Colonic mucosa (tissue), 4 donors: ENCODE measurements around the gene MAPT. TPM values are rescaled to one million over a fixed set of nuclear protein-coding genes. Genes with fewer than 3 reads are reported as not detected.

Experiments used
- DNase-seq: peaks from one replicate; pipeline ENCODE4 v3.0.0-alpha.2; 2020
- H3K27ac ChIP-seq: fragments of 200-600 bp; one replicate; pipeline ENCODE4 v1.8.0; 2021
- H3K27me3 ChIP-seq: fragments of 200-600 bp; one replicate; pipeline ENCODE4 v1.8.0; 2021
- H3K36me3 ChIP-seq: fragments of 200-600 bp; one replicate; pipeline ENCODE4 v1.8.0; 2021
- H3K4me1 ChIP-seq: fragments of 200-600 bp; one replicate; pipeline ENCODE4 v1.8.0; 2021; ENCODE audit warnings: mild to moderate bottlenecking
- H3K4me3 ChIP-seq: fragments of 200-600 bp; one replicate; pipeline ENCODE4 v1.8.0; 2021
- H3K9ac ChIP-seq, 2 donors: one replicate each; pipeline ENCODE4 v1.7.0; 2013; ENCODE audit warnings: control low read depth in 2 of 2, low read depth in 2 of 2, low read length in 2 of 2
- H3K9me3 ChIP-seq: fragments of 200-600 bp; one replicate; pipeline ENCODE4 v1.8.0; 2021
- intact Hi-C: fragments of 100-400 bp; cut with DNase I; formaldehyde crosslinking; loops from one replicate; pipeline ENCODE4 v1.14.1; 2022
- total RNA-seq, 2 donors: library from RNA; stranded (reverse); fragmentation: NEBNext Ultra II Directional in 1 of 2; extraction: Animal tissue kit (Norgen Biotek cat#: 25700) in 1 of 2; gene quantifications; one replicate each; pipeline ENCODE4 v1.2.1, GENCODE V29; 2021
- TF ChIP-seq, protein P1 (sequence below): fragments of 200-600 bp; IDR thresholded peaks from one replicate; pipeline ENCODE4 v1.8.0; 2022; ENCODE audit warnings: antibody characterized with exemption, mild to moderate bottlenecking
- donor health status: healthy.
- donor health status: DM: no; HTN: no; CAD: no.
- donor health status: DM: no; HTN: no; CAD: no.

Gene MAPT
- total RNA-seq, 2 donors from 2014 or later: 0.37 to 2.9 TPM

DNA sequence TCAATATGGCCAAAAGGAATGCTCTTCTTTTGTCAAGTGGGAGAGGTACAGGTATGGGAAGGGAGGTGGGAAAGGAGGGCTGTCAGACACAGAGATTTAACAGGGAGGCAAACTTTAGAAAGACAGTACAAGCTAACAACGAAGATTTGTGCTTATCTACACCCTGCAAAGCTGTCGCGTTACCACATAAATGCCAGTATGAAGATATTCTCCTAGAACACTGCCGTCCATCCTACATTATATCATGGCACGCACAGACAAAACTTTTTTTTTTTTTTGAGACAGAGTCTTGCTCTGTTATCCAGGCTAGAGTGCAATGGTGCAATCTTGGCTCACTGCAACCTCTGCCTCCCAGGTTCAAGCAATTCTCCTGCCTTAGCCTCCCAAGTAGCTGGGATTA is 155.3 kb downstream of the MAPT start:
- no peak for DNase-seq
- TF ChIP-seq, protein P1, sequence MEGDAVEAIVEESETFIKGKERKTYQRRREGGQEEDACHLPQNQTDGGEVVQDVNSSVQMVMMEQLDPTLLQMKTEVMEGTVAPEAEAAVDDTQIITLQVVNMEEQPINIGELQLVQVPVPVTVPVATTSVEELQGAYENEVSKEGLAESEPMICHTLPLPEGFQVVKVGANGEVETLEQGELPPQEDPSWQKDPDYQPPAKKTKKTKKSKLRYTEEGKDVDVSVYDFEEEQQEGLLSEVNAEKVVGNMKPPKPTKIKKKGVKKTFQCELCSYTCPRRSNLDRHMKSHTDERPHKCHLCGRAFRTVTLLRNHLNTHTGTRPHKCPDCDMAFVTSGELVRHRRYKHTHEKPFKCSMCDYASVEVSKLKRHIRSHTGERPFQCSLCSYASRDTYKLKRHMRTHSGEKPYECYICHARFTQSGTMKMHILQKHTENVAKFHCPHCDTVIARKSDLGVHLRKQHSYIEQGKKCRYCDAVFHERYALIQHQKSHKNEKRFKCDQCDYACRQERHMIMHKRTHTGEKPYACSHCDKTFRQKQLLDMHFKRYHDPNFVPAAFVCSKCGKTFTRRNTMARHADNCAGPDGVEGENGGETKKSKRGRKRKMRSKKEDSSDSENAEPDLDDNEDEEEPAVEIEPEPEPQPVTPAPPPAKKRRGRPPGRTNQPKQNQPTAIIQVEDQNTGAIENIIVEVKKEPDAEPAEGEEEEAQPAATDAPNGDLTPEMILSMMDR: no peak
- Histone ChIP-seq H3K27me3 (no peaks in the 10 kb centered on the region), H3K27ac (no peak overlapping the region), H3K9me3 (no peaks in the 10 kb centered on the region), H3K36me3 (peaks cover 11% of the 10 kb centered on the region), H3K9ac (no peak overlapping the region), H3K4me3 (no peak overlapping the region), H3K4me1 (no peaks in the 10 kb centered on the region)
- intact Hi-C loops: loop anchor here (5.0 kb wide), 2 partner anchors 138 to 163 kb away; no protein-coding TSS in a partner anchor

DNA sequence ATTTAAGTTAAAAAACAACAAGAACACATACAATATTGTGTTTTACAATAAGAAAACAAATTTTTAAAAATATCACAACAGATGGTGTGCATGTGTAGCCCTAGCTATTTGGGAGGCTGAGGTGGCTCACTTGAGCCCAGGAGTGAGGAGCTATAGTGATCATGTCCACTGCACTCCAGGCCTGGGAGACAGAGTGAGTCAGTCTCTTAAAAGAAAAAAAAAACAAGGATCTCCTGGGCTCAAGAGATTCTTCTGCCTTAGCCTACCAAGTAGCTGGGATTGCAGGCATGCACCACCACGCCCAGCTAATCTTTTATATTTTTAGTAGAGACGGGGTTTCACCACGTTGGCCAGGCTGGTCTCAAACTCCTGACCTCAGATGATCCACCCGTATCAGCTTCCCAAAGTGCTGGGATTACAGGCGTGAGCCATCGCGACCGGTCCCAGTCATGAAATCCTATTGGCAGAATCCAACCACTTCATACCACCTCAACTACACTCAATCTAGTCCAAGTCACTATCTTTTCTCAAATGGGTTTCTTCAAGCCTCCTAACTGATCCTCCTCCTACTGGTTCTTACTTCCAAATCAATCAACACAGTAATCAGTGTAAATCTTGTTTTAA is 159.7 kb downstream of the MAPT start:
- no peak for DNase-seq
- H3K27ac ChIP-seq: no peak overlapping the region
- no peak overlapping the region for H3K9ac ChIP-seq
- intact Hi-C loops: no loop called here
- H3K36me3 ChIP-seq: peaks cover 11% of the 10 kb centered on the region
- H3K27me3 ChIP-seq: no peaks in the 10 kb centered on the region
- H3K4me3 ChIP-seq: no peak overlapping the region
- TF ChIP-seq, protein P1: no peak
- H3K9me3 ChIP-seq: no peaks in the 10 kb centered on the region
- H3K4me1 ChIP-seq: no peaks in the 10 kb centered on the region

DNA sequence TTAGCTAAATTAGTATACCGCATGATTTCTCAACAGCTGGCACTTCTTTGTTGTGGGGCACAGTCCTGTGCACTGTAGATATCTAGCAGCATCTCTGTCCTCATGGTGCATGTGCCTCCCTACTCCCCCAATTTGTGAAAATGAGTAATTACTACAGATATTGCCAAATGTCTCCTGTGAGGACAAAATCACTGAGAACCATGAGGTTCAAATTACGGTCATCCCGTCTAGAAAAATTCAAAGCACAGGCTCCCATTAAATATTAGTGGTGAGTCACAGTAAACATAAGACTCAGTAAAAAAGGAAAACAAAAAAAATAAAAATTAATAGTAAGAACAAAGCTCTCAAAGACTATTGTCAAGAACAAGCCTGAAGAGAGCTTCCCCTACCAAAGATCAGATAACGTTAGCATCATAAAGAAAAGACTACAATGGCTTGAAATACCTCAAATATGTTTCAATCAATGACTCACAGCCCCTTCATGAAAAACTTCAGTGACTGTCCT is 162.5 kb downstream of the MAPT start:
- TF ChIP-seq, protein P1: no peak
- no peaks in the 10 kb centered on the region for H3K9me3 ChIP-seq
- H3K9ac ChIP-seq: no peak overlapping the region
- no peaks in the 10 kb centered on the region for H3K36me3 ChIP-seq
- H3K4me1 ChIP-seq: no peaks in the 10 kb centered on the region
- H3K27ac ChIP-seq: no peak overlapping the region
- intact Hi-C loops: no loop called here
- DNase-seq: no peak
- no peaks in the 10 kb centered on the region for H3K27me3 ChIP-seq
- no peak overlapping the region for H3K4me3 ChIP-seq

DNA sequence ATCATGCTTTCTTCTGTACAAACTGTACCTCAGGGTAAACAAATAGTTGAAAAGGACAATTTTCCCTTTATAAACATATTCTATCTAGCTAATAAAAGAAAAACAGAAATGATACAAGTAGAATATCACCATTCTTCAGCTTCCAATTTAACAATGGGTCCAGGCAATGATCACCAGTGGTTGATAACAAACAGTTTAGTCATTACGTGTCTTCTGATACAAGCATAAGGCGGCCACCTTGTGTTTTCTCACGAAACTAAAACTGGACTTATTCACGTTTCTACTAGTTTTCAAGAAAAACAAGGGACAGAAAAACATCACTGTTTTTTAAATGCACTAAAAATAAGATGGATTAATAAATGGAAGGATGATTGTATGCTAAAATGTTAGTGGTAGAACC is 163.0 kb downstream of the MAPT start:
- no peak overlapping the region for H3K27ac ChIP-seq
- H3K9ac ChIP-seq: no peak overlapping the region
- intact Hi-C loops: no loop called here
- no peaks in the 10 kb centered on the region for H3K9me3 ChIP-seq
- TF ChIP-seq, protein P1: no peak
- no peaks in the 10 kb centered on the region for H3K4me1 ChIP-seq
- no peak for DNase-seq
- H3K27me3 ChIP-seq: no peaks in the 10 kb centered on the region
- no peak overlapping the region for H3K4me3 ChIP-seq
- H3K36me3 ChIP-seq: no peaks in the 10 kb centered on the region

DNA sequence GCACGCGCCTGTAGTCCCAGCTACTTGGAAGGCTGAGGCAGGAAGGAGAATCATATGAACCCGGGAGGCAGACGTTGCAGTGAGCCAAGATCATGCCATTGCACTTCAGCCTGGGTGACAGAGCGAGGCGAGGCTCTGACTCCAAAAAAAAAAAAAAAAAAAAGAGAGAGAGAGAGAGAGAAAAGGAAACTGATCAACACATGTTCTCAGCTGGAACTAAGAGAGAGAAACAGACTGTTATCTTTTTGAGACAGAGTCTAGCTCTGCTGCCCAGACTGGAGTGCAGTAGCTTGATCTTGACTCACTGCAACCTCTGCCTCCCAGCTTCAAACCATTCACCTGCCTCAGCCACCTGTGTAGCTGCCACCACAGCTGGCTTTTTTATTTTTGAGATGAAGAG is 165.1 kb downstream of the MAPT start:
- TF ChIP-seq, protein P1: no peak
- intact Hi-C loops: no loop called here
- Histone ChIP-seq H3K9ac (no peak overlapping the region), H3K9me3 (no peaks in the 10 kb centered on the region), H3K27ac (no peak overlapping the region), H3K36me3 (no peaks in the 10 kb centered on the region), H3K4me1 (no peaks in the 10 kb centered on the region), H3K27me3 (no peaks in the 10 kb centered on the region), H3K4me3 (no peak overlapping the region)
- no peak for DNase-seq
